ENCODE results near the gene DUSP1.

DNA sequence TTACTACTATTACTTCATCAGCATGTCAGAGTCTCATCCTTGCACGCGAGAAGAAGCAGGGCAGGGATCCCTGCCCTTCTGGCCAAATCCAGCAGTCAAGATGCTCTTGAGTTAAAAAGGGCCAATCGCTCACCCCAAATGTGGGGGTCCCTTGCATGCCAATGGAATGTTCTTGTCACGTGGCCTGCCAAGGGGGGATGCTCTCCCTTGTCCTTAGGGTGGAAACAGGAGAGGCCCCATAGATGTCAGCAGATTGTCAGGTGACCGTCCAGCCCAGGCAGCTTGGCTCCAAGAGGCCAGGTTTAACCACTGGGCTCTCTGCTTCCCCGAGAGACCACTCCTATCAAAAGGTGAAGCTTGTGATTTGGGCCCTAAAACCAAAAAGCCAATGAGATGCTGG is 25.3 kb upstream of the DUSP1 start:
- no peak for TF ChIP-seq EZH2 (IDR thresholded peaks at IDR 0.05; ENCODE audit: low read depth)
- TF ChIP-seq, protein P1, sequence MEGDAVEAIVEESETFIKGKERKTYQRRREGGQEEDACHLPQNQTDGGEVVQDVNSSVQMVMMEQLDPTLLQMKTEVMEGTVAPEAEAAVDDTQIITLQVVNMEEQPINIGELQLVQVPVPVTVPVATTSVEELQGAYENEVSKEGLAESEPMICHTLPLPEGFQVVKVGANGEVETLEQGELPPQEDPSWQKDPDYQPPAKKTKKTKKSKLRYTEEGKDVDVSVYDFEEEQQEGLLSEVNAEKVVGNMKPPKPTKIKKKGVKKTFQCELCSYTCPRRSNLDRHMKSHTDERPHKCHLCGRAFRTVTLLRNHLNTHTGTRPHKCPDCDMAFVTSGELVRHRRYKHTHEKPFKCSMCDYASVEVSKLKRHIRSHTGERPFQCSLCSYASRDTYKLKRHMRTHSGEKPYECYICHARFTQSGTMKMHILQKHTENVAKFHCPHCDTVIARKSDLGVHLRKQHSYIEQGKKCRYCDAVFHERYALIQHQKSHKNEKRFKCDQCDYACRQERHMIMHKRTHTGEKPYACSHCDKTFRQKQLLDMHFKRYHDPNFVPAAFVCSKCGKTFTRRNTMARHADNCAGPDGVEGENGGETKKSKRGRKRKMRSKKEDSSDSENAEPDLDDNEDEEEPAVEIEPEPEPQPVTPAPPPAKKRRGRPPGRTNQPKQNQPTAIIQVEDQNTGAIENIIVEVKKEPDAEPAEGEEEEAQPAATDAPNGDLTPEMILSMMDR (conservative IDR thresholded peaks at IDR 0.05) = no peak
